ENCODE measurements around the gene VCL. TPM values are rescaled to one million over a fixed set of nuclear protein-coding genes. Genes with fewer than 3 reads are reported as not detected.
A peak's percentile ranks its signal among the peaks of the same experiment; 100 is the strongest.
"Not testable (repeated sequence)": the region's sequence is repeated elsewhere in the genome, so short reads cannot be mapped to it uniquely, and the experiment has no call there.

VCL gene
- polyA plus RNA-seq, 6 donors from 2014 or later, result 17.1 to 27.6 (median 25.2) TPM

- no peak for DNase-seq
- H3K27ac Mint-ChIP-seq, result no peak overlapping the region
- H3K27me3 Mint-ChIP-seq, result no peaks in the 10 kb centered on the region
- no peaks in the 10 kb centered on the region for H3K36me3 Mint-ChIP-seq
- no peak overlapping the region for H3K4me3 Mint-ChIP-seq
- H3K9me3 Mint-ChIP-seq, result no peaks in the 10 kb centered on the region
- no peak for ATAC-seq (ENCODE audit: low read depth in 2 of 2)
- H3K4me1 Mint-ChIP-seq, result peaks cover 0 to 21% (median 13%) of the 10 kb centered on the region in 3 donors
Measured at GRCh38 chr10:74025380-74025978, 27.6 kb downstream of the VCL start.

- Mint-ChIP-seq H3K27ac (peak overlapping the region in 2 of 6 donors; percentile 41 to 56), H3K27me3 (no peaks in the 10 kb centered on the region), H3K9me3 (no peaks in the 10 kb centered on the region), H3K4me1 (peaks cover 0 to 20% (median 8%) of the 10 kb centered on the region in 3 donors), H3K4me3 (no peak overlapping the region), H3K36me3 (no peaks in the 10 kb centered on the region)
- no peak for ATAC-seq (ENCODE audit: low read depth in 2 of 2)
- DNase-seq, result no peak
Measured at GRCh38 chr10:74026428-74027015, 28.6 kb downstream of the VCL start.

GRCh38 chr10:74027702-74028101 lies 29.8 kb downstream of the VCL start:
- H3K27ac Mint-ChIP-seq, result no peak overlapping the region
- ATAC-seq (ENCODE audit: low read depth in 2 of 2) (no peak), DNase-seq (no peak)
- no peaks in the 10 kb centered on the region for H3K9me3 Mint-ChIP-seq
- no peak overlapping the region for H3K4me3 Mint-ChIP-seq
- no peaks in the 10 kb centered on the region for H3K27me3 Mint-ChIP-seq
- H3K36me3 Mint-ChIP-seq, result no peaks in the 10 kb centered on the region
- peaks cover 0 to 15% (median 4%) of the 10 kb centered on the region in 3 donors for H3K4me1 Mint-ChIP-seq

- ATAC-seq (ENCODE audit: low read depth in 2 of 2), result no peak
Measured at GRCh38 chr10:74029943-74030342, 32.0 kb downstream of the VCL start.

GRCh38 chr10:74032208-74032607 lies 34.3 kb downstream of the VCL start:
- H3K9me3 Mint-ChIP-seq; DNase-seq; H3K36me3 Mint-ChIP-seq; H3K4me3 Mint-ChIP-seq; H3K27ac Mint-ChIP-seq; H3K27me3 Mint-ChIP-seq; ATAC-seq (ENCODE audit: low read depth in 2 of 2): not testable (repeated sequence)
- peaks cover 23 to 34% (median 24%) of the 10 kb centered on the region in 3 donors for H3K4me1 Mint-ChIP-seq

More at GRCh38 chr10:74029943-74030342, 32.0 kb downstream of the VCL start:
- no peaks in the 10 kb centered on the region for H3K27me3 Mint-ChIP-seq
- H3K9me3 Mint-ChIP-seq, result no peaks in the 10 kb centered on the region
- no peak for DNase-seq
- H3K36me3 Mint-ChIP-seq, result no peaks in the 10 kb centered on the region
- H3K4me1 Mint-ChIP-seq, result peaks cover 16 to 37% (median 22%) of the 10 kb centered on the region in 3 donors
- no peak overlapping the region for H3K4me3 Mint-ChIP-seq
- no peak overlapping the region for H3K27ac Mint-ChIP-seq

- peaks cover 23 to 34% (median 29%) of the 10 kb centered on the region in 3 donors for H3K4me1 Mint-ChIP-seq
- no peaks in the 10 kb centered on the region for H3K9me3 Mint-ChIP-seq
- H3K27me3 Mint-ChIP-seq, result no peaks in the 10 kb centered on the region
- ATAC-seq (ENCODE audit: low read depth in 2 of 2), result no peak
- H3K36me3 Mint-ChIP-seq, result no peaks in the 10 kb centered on the region
- no peak overlapping the region for H3K4me3 Mint-ChIP-seq
- H3K27ac Mint-ChIP-seq, result peak overlapping the region in 3 of 6 donors; percentile 52 to 74 (median 56)
- no peak for DNase-seq
Measured at GRCh38 chr10:74032900-74033655, 35.2 kb downstream of the VCL start.

- no peak for ATAC-seq (ENCODE audit: low read depth in 2 of 2)
- Mint-ChIP-seq H3K27ac (peak overlapping the region in 4 of 6 donors; percentile 52 to 76 (median 64)), H3K27me3 (no peaks in the 10 kb centered on the region), H3K36me3 (no peaks in the 10 kb centered on the region), H3K4me1 (peaks cover 23 to 34% (median 29%) of the 10 kb centered on the region in 3 donors), H3K4me3 (no peak overlapping the region), H3K9me3 (no peaks in the 10 kb centered on the region)
- DNase-seq, result no peak
Measured at GRCh38 chr10:74033702-74034101, 35.8 kb downstream of the VCL start.

GRCh38 chr10:74034301-74034700 lies 36.4 kb downstream of the VCL start:
- peak; percentile 11 for DNase-seq
- Mint-ChIP-seq H3K27ac (peak overlapping the region; percentile 52 to 82 (median 70)), H3K4me3 (peak overlapping the region in 5 of 8 donors; percentile 10 to 40 (median 23)), H3K36me3 (no peaks in the 10 kb centered on the region), H3K27me3 (no peaks in the 10 kb centered on the region), H3K4me1 (peaks cover 23 to 37% (median 29%) of the 10 kb centered on the region in 3 donors), H3K9me3 (no peaks in the 10 kb centered on the region)
- peak; percentile 91 for ATAC-seq (ENCODE audit: low read depth in 2 of 2)

GRCh38 chr10:74035303-74035702 lies 37.4 kb downstream of the VCL start:
- no peaks in the 10 kb centered on the region for H3K36me3 Mint-ChIP-seq
- no peaks in the 10 kb centered on the region for H3K27me3 Mint-ChIP-seq
- no peaks in the 10 kb centered on the region for H3K9me3 Mint-ChIP-seq
- ATAC-seq (ENCODE audit: low read depth in 2 of 2), result no peak
- H3K27ac Mint-ChIP-seq, result peak overlapping the region; percentile 46 to 91 (median 62)
- no peak overlapping the region for H3K4me3 Mint-ChIP-seq
- no peak for DNase-seq
- peaks cover 30 to 47% (median 36%) of the 10 kb centered on the region in 3 donors for H3K4me1 Mint-ChIP-seq

- ATAC-seq (ENCODE audit: low read depth in 2 of 2), result no peak
- no peaks in the 10 kb centered on the region for H3K36me3 Mint-ChIP-seq
- peak overlapping the region in 1 of 6 donors; percentile 21 for H3K27ac Mint-ChIP-seq
Measured at GRCh38 chr10:74036474-74036873, 38.6 kb downstream of the VCL start.

GRCh38 chr10:74039561-74040145 lies 41.7 kb downstream of the VCL start:
- Mint-ChIP-seq H3K9me3 (no peaks in the 10 kb centered on the region), H3K36me3 (no peaks in the 10 kb centered on the region), H3K27me3 (no peaks in the 10 kb centered on the region), H3K4me1 (peaks cover 20 to 29% (median 21%) of the 10 kb centered on the region in 3 donors), H3K4me3 (peak overlapping the region in 1 of 8 donors; percentile 4), H3K27ac (peak overlapping the region in 4 of 6 donors; percentile 6 to 89 (median 45))
- DNase-seq, result no peak
- ATAC-seq (ENCODE audit: low read depth in 2 of 2), result no peak

More at GRCh38 chr10:74036474-74036873, 38.6 kb downstream of the VCL start:
- H3K4me1 Mint-ChIP-seq, result peaks cover 35 to 48% (median 38%) of the 10 kb centered on the region in 3 donors
- no peak overlapping the region for H3K4me3 Mint-ChIP-seq
- no peaks in the 10 kb centered on the region for H3K27me3 Mint-ChIP-seq
- DNase-seq, result no peak
- H3K9me3 Mint-ChIP-seq, result no peaks in the 10 kb centered on the region

GRCh38 chr10:74040200-74041126 lies 42.5 kb downstream of the VCL start:
- DNase-seq (no peak), ATAC-seq (ENCODE audit: low read depth in 2 of 2) (peak in 1 of 2 donors; percentile 33)
- peak overlapping the region in 5 of 6 donors; percentile 6 to 89 (median 79) for H3K27ac Mint-ChIP-seq
- H3K9me3 Mint-ChIP-seq, result no peaks in the 10 kb centered on the region
- peak overlapping the region in 1 of 8 donors; percentile 26 for H3K4me3 Mint-ChIP-seq
- peaks cover 19 to 25% (median 20%) of the 10 kb centered on the region in 3 donors for H3K4me1 Mint-ChIP-seq
- no peaks in the 10 kb centered on the region for H3K36me3 Mint-ChIP-seq
- no peaks in the 10 kb centered on the region for H3K27me3 Mint-ChIP-seq
